CD14-positive monocyte (primary cell): Measurements from ENCODE around the gene AHCY. TPM values are rescaled to one million over a fixed set of nuclear protein-coding genes. Genes with fewer than 3 reads are reported as not detected.

Experiments used
- DNase-seq, 3 donors: peaks; one replicate each; pipeline ENCODE4 v3.0.0-alpha.2; 2011 to 2022
- H2AFZ ChIP-seq: 2 replicates; pipeline ENCODE4 v1.6.0; 2012; ENCODE audit warnings: mild to moderate bottlenecking, low read depth, low read length, inconsistent platforms; ENCODE audit not compliant: insufficient read depth, poor library complexity, severe bottlenecking
- H3K27ac ChIP-seq, 2 donors: 1 replicate in 1 of 2; 2 replicates in 1 of 2; pipeline ENCODE4 v1.5.1; 2012 to 2013; ENCODE audit warnings: low read length in 2 of 2, control low read depth in 1 of 2, inconsistent platforms in 1 of 2, low read depth in 1 of 2, mild to moderate bottlenecking in 1 of 2
- H3K27me3 ChIP-seq, 2 donors: one replicate each; pipeline versions ENCODE4 v1.6.0 to v1.6.1; 2011 to 2013; ENCODE audit warnings: low read length in 2 of 2; ENCODE audit not compliant: control insufficient read depth in 2 of 2, insufficient read depth in 2 of 2
- H3K36me3 ChIP-seq, 2 donors: replicated peaks in 1 of 2; 1 replicate in 1 of 2; 2 replicates in 1 of 2; pipeline versions ENCODE4 v1.5.1 to v1.6.1; 2012 to 2013; ENCODE audit warnings: low read length in 2 of 2, control low read depth in 1 of 2, inconsistent platforms in 1 of 2, mild to moderate bottlenecking in 1 of 2; ENCODE audit not compliant: insufficient read depth in 2 of 2, control insufficient read depth in 1 of 2
- H3K4me1 ChIP-seq, 2 donors: 1 replicate in 1 of 2; 2 replicates in 1 of 2; pipeline versions ENCODE4 v1.5.1 to v1.6.1; 2012 to 2013; ENCODE audit warnings: low read length in 2 of 2, control low read depth in 1 of 2, inconsistent platforms in 1 of 2, mild to moderate bottlenecking in 1 of 2, moderate library complexity in 1 of 2; ENCODE audit not compliant: insufficient read depth in 2 of 2, control insufficient read depth in 1 of 2
- H3K4me2 ChIP-seq: replicated peaks from 2 replicates; pipeline ENCODE3; 2012; ENCODE audit warnings: low read length, moderate library complexity, mild to moderate bottlenecking; ENCODE audit not compliant: poor library complexity, severe bottlenecking; ENCODE audit errors: extremely low read depth
- H3K4me3 ChIP-seq, 3 experiments: fragments of 200-600 bp in 1 of 3; sonication (generic) in 1 of 3; replicated peaks in 1 of 3; 1 replicate in 2 of 3; 2 replicates in 1 of 3; pipeline ENCODE4 v1.5.1; 2011 to 2013; ENCODE audit warnings: low read length in 3 of 3, mild to moderate bottlenecking in 3 of 3, control low read depth in 2 of 3, low read depth in 2 of 3, inconsistent platforms in 1 of 3, moderate library complexity in 1 of 3
- H3K79me2 ChIP-seq: 2 replicates; pipeline ENCODE4 v1.6.0; 2012; ENCODE audit warnings: mild to moderate bottlenecking, control low read depth, inconsistent platforms, low read length, moderate library complexity; ENCODE audit not compliant: insufficient read depth
- H3K9ac ChIP-seq: 2 replicates; pipeline ENCODE4 v1.6.0; 2017; ENCODE audit warnings: low read length, mild to moderate bottlenecking; ENCODE audit not compliant: insufficient read depth, poor library complexity, severe bottlenecking
- H3K9me3 ChIP-seq, 2 donors: replicated peaks in 1 of 2; 1 replicate in 1 of 2; 2 replicates in 1 of 2; pipeline versions ENCODE4 v1.5.1 to v1.6.1; 2012 to 2013; ENCODE audit warnings: low read length in 2 of 2, control low read depth in 1 of 2; ENCODE audit not compliant: control insufficient read depth in 1 of 2, insufficient read depth in 1 of 2
- H4K20me1 ChIP-seq: 2 replicates; pipeline ENCODE4 v1.6.0; 2012; ENCODE audit warnings: mild to moderate bottlenecking, low read length, control low read depth, moderate library complexity; ENCODE audit not compliant: insufficient read depth
- H3K27ac Mint-ChIP-seq, 7 donors: one replicate each; pipeline ENCODE4 v1.8.0; 2020; ENCODE audit warnings: mild to moderate bottlenecking in 7 of 7, mixed read lengths in 7 of 7, moderate library complexity in 6 of 7, inconsistent platforms in 2 of 7
- H3K27me3 Mint-ChIP-seq, 3 donors: one replicate each; pipeline ENCODE4 v1.8.0; 2021 to 2022; ENCODE audit warnings: low read depth in 3 of 3, mild to moderate bottlenecking in 3 of 3, mixed read lengths in 3 of 3, moderate library complexity in 3 of 3, inconsistent platforms in 1 of 3
- H3K36me3 Mint-ChIP-seq, 2 donors: one replicate each; pipeline ENCODE4 v1.8.0; 2020; ENCODE audit warnings: mixed read lengths in 2 of 2, inconsistent platforms in 1 of 2, mild to moderate bottlenecking in 1 of 2
- H3K4me1 Mint-ChIP-seq: one replicate; pipeline ENCODE4 v1.8.0; 2020; ENCODE audit warnings: mild to moderate bottlenecking, mixed read lengths
- H3K4me3 Mint-ChIP-seq, 2 donors: one replicate each; pipeline ENCODE4 v1.8.0; 2020; ENCODE audit warnings: mild to moderate bottlenecking in 2 of 2, mixed read lengths in 2 of 2, moderate library complexity in 1 of 2
- H3K9me3 Mint-ChIP-seq, 7 donors: one replicate each; pipeline ENCODE4 v1.8.0; 2020 to 2022; ENCODE audit warnings: mixed read lengths in 7 of 7, mild to moderate bottlenecking in 6 of 7, moderate library complexity in 6 of 7, inconsistent platforms in 2 of 7
- WGBS: methylation state at CpG from one replicate; pipeline ENCODE4 v1.1.5; 2013; ENCODE audit warnings: missing lambda C conversion rate; ENCODE audit not compliant: insufficient coverage; 5-methylcytosine and 5-hydroxymethylcytosine counted together
- intact Hi-C, 2 donors: fragments of 100-400 bp; cut with micrococcal nuclease; formaldehyde crosslinking; loops; one replicate each; pipeline versions ENCODE4 v1.15.0 to v1.15.1; 2023
- polyA plus RNA-seq, 3 donors: library from polyadenylated mRNA; depleted of rRNA in 1 of 3; unstranded in 2 of 3; stranded (reverse) in 1 of 3; fragments of 300-500 nt in 2 of 3; fragments of >200 nt in 1 of 3; fragmentation: Illumina TruSeq in 2 of 3; gene quantifications; 1 replicate in 2 of 3; 2 replicates in 1 of 3; pipeline ENCODE4 v1.2.3, GENCODE V29; 2012 to 2021
- TF ChIP-seq, protein P1 (sequence below): fragments of 200-600 bp; IDR thresholded peaks from one replicate; pipeline ENCODE4 v1.8.0; 2022; ENCODE audit warnings: antibody characterized with exemption, mild to moderate bottlenecking

The AHCY gene
- polyA plus RNA-seq, 3 donors, result 35.7 to 42.7 (median 41.1) TPM

DNA sequence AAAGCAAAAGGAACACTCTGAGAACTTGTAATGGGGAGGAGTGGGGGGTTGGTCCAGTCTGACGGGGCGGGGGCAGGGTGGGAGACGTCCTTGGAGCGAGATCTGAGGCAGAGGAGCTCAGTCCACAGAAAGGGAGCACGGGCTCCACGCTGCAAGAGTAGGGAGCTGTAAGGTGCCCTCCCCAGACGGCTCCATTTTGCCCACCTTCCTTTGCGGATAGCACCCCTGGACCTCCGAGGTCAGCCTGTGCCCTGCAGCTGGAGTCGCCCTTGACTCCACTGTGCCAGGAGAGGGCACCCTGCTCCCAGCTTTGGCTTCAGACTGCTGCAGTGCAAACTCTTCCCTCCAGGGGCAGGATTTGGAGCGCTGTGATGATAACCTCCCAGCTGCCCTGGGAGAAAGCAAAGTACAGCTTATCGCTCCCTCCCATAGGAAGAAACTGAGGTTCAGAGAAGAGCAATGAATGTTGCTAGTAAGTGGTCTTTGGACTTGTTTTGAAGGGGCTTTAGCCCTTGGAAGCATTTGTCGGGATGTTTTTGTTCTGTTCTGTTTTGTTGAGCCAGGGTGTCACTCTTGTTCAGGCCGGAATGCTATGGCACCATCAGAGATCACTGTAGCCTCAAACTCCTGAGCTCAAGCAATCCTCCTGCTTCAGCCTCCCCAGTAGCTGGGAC is 9.5 kb upstream of the AHCY start:
- WGBS, result 13% methylated on average over 12 of the region's 14 CpGs
- Histone ChIP-seq H3K79me2 (no peaks in the 10 kb centered on the region), H3K4me3 (no peak overlapping the region), H3K27me3 (peaks cover 13 to 22% of the 10 kb centered on the region in 2 donors), H4K20me1 (no peaks in the 10 kb centered on the region), H3K27ac (no peak overlapping the region), H3K9me3 (peaks cover 0 to 4% of the 10 kb centered on the region in 2 donors), H3K9ac (peak overlapping the region; percentile 6), H3K4me1 (peaks cover 11 to 17% of the 10 kb centered on the region in 2 donors), H3K4me2 (peak overlapping the region; percentile 43), H2AFZ (peak overlapping the region; percentile 59), H3K36me3 (no peaks in the 10 kb centered on the region)
- Mint-ChIP-seq H3K9me3 (peaks cover 0 to 4% (median 0%) of the 10 kb centered on the region in 7 donors), H3K36me3 (no peaks in the 10 kb centered on the region), H3K27me3 (peaks cover 21 to 27% (median 25%) of the 10 kb centered on the region in 3 donors), H3K4me3 (peak overlapping the region in 1 of 2 donors; percentile 71), H3K27ac (no peak overlapping the region), H3K4me1 (peaks cover 22% of the 10 kb centered on the region)
- peak; percentile 78 to 85 (median 83) for DNase-seq
- intact Hi-C loops, result loop anchor here (2.0 to 10.0 kb wide), 3 partner anchors 95 to 456 kb away; no protein-coding TSS in a partner anchor
- TF ChIP-seq, protein P1, sequence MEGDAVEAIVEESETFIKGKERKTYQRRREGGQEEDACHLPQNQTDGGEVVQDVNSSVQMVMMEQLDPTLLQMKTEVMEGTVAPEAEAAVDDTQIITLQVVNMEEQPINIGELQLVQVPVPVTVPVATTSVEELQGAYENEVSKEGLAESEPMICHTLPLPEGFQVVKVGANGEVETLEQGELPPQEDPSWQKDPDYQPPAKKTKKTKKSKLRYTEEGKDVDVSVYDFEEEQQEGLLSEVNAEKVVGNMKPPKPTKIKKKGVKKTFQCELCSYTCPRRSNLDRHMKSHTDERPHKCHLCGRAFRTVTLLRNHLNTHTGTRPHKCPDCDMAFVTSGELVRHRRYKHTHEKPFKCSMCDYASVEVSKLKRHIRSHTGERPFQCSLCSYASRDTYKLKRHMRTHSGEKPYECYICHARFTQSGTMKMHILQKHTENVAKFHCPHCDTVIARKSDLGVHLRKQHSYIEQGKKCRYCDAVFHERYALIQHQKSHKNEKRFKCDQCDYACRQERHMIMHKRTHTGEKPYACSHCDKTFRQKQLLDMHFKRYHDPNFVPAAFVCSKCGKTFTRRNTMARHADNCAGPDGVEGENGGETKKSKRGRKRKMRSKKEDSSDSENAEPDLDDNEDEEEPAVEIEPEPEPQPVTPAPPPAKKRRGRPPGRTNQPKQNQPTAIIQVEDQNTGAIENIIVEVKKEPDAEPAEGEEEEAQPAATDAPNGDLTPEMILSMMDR, result peak; percentile 100

DNA sequence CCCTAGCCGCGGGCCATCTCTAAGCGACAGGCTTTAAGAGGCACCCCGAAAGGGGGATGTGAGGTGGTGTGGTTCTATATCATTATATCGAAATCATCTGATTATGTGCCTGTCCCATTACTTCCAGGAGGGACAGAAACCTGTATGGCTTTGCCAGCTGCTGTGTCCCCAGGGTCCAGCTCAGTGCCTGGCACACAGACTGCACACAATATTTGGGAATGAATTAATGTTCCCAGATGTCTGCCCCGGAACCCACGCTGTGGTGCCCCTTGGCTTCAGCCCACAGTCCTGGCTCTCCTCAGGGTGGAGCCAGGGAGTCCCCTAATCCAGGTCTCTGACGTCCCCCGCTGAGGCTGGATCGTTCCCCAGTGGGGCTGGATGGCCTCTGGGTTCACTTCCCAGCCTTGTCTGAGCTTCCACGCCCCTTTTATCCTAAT is 8.9 kb upstream of the AHCY start:
- WGBS, result 10% methylated on average over 5 of the region's 11 CpGs
- H3K4me1 Mint-ChIP-seq, result peaks cover 22% of the 10 kb centered on the region
- Histone ChIP-seq H3K9me3 (peaks cover 0 to 4% of the 10 kb centered on the region in 2 donors), H3K27me3 (peaks cover 13 to 22% of the 10 kb centered on the region in 2 donors), H3K4me2 (peak overlapping the region; percentile 43), H3K79me2 (no peaks in the 10 kb centered on the region), H3K4me1 (peaks cover 11 to 17% of the 10 kb centered on the region in 2 donors), H2AFZ (peak overlapping the region; percentile 59), H3K9ac (peak overlapping the region; percentile 6), H3K27ac (no peak overlapping the region), H3K4me3 (no peak overlapping the region), H4K20me1 (no peaks in the 10 kb centered on the region), H3K36me3 (no peaks in the 10 kb centered on the region)
- peak overlapping the region in 1 of 2 donors; percentile 71 for H3K4me3 Mint-ChIP-seq
- H3K36me3 Mint-ChIP-seq, result no peaks in the 10 kb centered on the region
- TF ChIP-seq, protein P1, result no peak
- intact Hi-C loops, result loop anchor here (2.0 to 10.0 kb wide), 3 partner anchors 95 to 457 kb away; no protein-coding TSS in a partner anchor
- peaks cover 21 to 27% (median 25%) of the 10 kb centered on the region in 3 donors for H3K27me3 Mint-ChIP-seq
- peaks cover 0 to 4% (median 0%) of the 10 kb centered on the region in 7 donors for H3K9me3 Mint-ChIP-seq
- no peak for DNase-seq
- no peak overlapping the region for H3K27ac Mint-ChIP-seq
